Activated effector memory CD4-positive, alpha-beta T cell treated with Interleukin-2 at 50 U/mL for 16 hours (primary cell): ENCODE data around the gene SORCS3.

Source experiments
- DNase-seq: peaks from one replicate; pipeline ENCODE4 v3.0.0-alpha.2; 2020

SORCS3 gene

DNA sequence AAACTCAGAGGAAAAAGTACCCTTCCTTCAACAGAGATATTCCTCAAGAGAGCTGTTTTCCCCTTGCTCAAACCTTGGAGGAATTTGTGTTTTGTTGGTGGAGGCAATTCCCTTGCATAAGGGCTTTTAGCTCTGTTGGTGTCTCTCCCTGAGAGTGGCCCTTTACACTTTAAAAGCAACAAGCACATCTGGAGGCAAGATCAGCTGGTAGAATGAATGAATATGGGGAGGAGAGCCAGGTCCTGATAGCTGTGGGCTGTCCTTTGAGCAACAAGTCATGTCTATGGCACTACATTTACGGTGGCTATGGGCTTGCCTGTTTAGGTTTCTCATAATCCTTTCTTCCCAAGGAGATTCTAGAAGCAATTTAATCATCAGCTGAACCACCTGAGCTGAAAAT, 384.0 kb downstream of the SORCS3 start:
- no peak for DNase-seq

DNA sequence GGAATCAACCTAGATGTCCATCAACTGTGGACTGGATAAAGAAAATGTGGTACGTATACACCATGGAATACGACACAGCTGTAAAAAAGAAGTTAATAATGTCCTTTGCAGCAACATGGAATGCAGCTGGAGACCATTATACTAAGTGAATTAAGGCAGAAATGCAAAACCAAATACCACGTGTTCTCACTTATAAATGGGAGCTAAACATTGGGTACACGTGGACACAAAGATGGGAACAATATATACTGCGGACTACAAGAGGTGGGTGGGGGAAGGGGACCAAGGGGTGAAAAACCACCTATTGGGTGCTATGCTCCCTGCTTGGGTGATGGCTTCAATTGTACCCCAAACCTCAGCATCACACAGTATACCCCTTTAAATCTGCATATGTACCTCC, 385.5 kb downstream of the SORCS3 start:
- no peak for DNase-seq

DNA sequence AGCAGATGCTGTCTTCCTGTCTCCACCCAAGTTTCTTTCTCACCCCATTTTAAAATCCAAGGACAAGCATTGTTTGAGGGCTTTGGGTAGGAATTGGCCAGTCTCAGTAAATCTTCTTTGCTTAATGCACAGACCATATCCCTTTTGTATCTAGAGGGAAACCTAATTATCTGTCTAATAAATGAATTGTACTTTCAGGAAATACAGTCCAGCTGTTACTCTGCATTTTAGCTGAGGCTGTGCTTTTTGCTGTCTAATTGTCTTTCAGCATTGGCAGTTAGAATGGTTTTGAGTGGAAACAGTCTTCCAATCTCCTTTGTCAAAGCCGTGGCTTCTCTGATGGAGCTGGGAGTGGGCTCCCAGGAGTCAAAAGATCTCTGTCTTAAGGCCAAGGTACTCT, 388.2 kb downstream of the SORCS3 start:
- no peak for DNase-seq

DNA sequence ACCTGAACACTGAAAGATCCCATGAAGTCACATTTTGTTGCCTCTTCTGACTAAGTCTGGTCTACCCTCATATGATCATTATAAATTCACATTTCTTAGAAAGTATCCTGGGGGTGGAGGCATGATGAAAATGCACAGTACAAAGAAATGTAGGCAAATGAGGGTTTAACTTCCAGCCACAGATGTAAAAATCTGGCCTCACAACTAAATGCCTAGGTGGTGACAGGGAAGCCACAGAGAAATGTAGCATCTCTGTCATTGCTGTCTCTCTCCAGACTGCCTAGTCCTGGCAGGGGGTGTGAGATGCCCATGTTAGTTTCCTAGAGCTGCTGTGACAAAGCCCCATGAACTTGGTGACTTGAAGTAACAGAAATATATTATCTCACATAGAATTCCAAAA, 395.9 kb downstream of the SORCS3 start:
- DNase-seq, result no peak

DNA sequence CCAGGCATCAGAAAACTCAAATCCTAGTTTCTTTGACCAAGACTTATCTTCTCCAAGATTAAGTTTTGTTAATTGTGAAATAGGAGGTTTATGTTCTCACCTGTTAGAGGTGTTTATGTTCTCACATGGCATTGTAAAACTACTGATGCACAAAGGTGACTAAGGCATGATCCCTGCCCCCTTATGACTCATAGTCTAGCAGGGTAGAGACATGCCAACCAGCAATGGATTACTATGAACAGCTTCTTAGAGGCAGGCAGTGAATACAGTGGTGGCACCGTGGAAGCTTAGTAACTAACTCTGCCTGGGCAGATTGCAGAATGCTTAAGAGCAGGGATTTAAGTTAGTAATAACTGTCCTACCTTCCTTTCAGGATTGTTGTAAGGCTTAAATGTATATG, 400.9 kb downstream of the SORCS3 start:
- no peak for DNase-seq

DNA sequence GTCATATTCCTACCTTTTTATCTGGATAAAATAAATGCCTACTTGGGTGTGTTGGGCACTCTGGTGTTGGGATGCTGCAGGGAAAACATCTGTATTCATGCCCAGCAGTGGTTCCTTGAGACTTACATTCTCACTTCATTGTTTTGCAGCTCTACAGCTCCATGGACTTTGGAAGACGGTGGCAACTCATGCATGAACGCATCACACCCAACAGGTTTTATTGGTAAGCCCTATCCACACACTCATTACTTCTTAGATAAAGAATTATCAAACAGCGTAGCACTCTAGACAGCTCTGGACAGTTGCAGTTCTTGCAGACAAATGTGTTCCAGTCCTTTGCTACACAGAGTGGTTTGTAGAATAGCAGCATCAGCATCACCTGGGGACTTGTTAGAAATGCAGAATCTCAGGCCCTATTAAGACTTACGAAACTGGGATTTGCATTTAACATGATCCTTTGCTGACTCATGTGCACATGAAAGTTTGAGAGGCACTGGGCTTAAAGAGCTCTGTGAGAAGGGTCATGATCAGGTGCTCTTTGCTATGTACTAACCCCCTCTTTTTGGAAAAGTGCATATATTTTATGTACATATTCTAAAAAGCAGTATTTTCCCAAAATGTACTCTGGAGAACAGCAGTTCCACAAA, 401.9 kb downstream of the SORCS3 start:
- DNase-seq, result no peak

DNA sequence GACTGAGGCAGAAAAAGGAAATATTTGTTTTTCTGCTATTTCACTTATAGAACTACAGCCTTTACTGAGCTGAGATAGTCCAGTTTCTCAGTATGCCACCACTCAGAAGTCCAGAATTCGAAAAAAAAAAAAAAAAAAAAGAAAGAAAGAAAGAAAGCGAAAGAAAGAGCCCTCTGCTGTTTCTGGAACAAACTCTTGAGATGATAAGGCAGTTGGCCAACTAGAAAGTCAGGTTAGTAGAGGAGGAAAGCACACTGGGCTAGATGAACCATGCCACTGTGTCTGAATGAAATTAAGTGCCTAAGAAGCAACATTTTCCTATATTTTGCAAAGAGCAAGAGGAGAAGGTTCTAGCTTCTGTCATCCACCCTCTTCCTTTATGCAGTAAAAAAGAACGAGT, 403.8 kb downstream of the SORCS3 start:
- no peak for DNase-seq

DNA sequence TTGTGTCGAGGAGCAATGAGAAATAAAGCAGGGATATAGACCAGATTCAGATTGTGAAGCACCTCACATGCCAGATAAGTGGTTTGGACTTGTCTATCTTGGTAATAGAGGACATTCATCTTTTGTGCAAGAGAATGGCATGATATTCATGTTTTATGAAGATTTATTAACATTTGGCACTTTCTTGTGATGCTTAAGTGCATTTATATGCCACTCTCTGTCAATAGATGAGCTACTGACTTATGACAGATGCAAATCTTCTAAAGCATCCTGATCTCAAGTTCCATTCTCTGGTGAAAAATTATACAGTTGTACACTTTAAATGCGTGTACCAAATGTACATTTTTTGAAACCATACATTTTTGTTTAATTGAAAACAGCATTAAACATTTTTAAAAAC, 415.3 kb downstream of the SORCS3 start:
- DNase-seq, result no peak

DNA sequence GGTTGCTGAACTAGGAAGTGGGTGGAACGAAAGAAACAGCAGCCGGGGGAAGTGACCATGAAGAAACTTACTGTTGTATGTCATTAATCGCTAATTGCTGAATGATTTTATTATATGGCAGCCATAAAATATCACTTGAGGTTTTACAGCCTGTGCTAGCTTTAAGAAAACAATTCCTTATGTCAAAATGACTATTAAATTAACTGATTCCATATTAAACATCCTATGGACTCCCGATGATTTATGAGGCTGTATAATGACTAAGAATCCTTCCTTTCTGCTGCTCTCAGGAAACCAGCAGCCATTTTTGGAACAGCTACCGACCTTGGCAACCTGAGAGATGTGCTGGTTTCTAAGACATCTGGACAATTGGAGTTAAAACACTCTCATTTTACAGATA, 421.9 kb downstream of the SORCS3 start:
- DNase-seq, result no peak

DNA sequence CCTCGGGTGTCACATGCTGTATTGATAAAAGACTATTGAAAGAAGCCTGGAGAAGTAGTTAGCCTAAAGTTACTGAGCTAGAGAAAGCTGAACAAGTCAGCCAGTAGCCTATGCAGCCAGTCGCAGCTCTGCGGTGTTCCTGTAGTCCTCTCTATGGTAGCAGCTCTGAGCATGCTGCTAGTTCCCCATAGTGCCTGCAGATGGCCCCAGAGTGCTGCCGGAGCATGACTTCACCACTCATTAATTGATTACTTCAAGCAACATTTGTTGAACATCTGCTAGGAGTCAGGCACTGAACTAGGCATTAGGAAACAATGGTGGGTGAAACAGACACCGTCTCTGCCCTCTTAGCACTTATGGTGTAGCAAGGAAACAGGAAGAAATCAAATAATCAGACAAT, 422.7 kb downstream of the SORCS3 start:
- no peak for DNase-seq

DNA sequence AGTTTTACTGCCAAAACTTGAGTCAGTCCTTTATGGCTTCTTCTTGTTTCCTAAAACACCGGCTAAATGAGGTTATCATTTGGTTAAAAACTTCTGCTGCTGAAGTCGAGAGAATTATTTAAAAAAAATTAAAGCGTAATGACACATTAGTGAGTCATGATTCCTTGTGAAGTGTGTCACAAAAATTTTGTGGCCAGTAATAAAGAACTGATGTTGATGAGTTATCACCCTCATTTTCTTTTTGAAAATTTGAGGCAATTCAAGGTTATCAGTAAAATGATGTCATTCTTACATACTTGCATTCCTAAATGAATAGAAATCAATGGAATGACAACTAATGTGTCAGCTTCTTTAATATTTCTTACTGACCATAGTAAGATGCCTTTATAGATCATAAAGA, 427.4 kb downstream of the SORCS3 start:
- no peak for DNase-seq

DNA sequence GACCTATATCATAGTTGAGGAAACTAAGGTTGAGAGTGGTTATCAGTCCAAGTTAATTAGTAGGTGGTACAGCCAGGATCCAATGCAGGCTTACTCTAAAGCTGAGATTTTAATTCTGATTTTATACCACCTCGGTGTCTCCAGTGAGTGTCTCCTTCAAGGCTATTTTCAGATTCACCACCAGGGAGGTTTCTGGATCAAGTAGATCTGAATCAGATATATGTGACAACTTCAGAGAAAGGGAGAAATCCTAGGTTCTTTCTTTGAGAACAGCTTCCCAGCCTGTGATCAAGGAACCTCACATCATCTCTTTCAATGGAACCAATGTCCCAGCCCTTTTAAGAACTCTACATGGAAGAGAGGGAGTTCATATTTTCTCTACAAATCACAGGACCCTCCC, 429.2 kb downstream of the SORCS3 start:
- DNase-seq, result no peak

DNA sequence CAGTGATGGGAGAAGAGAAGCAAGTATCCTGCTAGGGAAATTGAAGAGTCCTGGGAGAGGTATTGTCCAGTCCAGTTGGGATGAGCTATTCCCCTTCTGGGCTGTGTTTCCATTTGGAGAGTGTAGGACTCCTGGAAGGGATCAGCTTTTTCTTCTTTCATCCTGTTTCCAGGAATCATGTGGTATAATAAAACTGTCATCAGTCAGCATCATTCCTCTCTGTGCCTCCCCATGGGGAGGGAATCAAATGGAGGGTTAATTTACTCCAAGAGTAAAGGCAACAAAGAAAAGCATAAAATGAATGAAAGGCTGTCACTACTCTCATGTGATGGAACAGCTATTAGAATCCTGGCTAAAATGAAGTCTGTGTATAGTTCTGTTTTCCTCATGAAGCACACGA, 429.9 kb downstream of the SORCS3 start:
- DNase-seq, result no peak

DNA sequence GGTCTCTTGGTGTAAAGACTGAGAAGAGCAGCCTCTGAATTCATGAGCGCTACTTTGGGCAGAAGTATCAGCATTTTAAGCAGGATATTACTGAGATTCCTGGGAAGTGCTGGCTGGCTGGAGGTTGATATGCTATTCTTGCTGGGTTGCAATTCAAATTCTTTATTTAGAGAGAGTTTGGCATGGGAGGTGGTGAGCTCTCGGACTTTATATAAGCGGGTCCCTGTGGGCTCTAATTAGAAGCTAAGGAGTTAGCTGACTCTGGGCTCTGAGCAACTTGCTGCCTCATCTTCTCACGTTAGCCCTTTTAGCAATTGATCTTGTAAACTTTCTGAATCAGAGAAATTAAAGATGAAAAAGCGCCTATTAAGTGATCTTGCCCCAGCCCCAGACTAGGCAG, 430.9 kb downstream of the SORCS3 start:
- no peak for DNase-seq

DNA sequence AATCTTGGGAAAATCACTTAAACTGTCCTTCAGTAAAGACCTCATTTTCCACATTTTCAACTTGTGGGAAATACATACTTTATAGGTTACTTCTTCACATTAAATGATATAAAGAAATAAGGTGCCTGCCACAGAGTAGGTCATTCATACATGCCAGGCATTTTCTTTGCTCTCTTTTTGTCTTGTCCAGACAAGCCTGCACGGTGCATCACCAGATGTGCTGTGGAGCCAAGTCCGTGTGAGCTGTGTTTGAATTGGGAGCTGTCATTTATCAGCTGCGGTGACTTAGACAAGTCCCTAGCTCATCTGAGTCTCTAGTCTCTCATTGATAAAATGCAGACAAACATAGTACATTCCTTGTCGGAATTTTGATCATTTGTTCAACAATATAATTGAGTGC, 432.9 kb downstream of the SORCS3 start:
- DNase-seq, result no peak

DNA sequence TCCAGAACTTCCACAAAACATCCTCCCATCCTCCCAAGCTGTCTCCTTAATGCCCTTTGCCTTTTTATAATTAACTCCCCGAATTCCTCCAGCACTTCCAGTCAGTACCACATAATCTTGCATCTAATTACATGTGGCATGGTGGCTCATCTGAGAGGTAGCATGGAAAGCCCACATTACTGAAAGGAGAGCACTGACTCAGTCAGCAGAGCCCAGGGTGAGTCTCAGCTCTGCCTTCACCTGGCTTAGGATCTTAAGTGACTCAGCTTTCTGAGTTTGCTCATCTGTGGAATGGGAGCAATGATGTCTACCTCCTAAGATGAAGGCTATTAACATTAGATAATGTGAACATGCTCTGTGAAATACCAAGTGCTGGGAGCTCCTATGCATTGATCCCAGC, 433.9 kb downstream of the SORCS3 start:
- DNase-seq, result no peak

DNA sequence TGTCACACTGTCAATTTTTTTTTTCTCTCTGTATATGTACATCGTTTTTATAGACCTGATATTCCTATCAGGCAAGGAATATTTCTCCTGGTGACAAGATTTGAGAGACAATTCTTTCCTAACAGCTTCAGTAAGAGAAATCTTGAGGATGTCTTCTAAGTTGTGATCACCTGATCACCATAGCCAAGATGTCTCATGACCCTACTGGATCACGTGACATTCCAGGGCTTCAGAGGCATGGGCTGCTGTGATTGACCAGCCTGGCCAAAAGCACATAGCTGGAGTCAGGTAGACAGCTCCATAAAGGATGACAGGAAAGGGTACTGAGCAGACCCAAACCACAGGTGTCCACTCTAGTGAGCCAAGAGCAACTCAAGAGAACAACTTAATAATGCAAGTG, 444.9 kb downstream of the SORCS3 start:
- DNase-seq, result no peak

DNA sequence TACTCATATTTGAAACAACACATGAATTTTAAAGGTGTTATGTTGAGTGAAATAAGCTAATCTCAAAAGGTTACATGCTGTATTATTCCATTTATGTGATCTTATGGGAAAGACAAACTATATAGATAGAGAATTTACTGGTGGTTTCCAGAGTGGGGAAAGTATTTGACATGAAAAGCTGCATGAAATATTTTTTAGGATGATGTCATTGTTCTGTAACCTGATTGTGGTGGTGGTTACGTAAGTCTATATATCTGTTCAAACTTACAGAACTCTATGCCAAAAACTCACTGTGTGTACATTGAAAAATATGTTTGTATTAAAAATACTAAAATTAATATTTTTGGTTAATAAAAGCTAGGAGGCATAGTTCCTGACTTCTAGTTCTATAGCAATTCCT, 453.0 kb downstream of the SORCS3 start:
- no peak for DNase-seq

DNA sequence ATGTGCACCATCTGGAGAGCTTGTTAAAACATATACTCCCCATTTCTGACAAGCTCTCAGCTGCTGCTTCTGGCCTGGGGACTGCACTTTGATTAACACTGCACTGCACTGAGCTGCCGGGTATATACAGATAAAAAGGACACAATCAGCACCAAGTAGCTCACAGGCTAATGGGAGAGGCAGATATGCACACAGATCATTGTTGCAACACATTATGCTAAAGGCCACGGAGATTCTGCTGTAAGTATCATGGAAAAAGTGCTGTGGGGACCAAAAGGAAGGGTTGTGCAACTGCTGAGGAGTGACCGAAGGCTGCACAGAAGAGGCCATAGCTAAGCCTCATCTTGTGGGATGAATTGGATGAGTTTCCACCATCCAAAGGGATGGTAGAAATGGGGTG, 455.2 kb downstream of the SORCS3 start:
- no peak for DNase-seq

DNA sequence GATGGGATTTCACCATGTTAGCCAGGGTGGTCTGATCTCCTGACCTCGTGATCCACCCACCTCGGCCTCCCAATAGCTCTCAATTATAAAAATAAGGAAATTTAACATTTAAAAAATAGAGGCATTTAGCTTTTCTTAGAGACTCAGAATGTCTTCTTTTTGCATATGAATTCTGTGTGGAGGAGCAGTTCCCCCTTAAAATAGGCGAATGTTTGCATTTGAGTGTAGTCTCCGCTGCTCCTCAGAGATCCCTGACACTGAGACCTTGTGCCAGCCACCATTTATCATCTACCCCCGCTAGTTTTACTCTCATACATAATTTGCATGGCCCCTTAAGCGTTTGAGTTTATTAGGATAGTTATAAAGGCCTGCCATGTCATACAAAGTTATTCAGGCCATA, 461.9 kb downstream of the SORCS3 start:
- no peak for DNase-seq

DNA sequence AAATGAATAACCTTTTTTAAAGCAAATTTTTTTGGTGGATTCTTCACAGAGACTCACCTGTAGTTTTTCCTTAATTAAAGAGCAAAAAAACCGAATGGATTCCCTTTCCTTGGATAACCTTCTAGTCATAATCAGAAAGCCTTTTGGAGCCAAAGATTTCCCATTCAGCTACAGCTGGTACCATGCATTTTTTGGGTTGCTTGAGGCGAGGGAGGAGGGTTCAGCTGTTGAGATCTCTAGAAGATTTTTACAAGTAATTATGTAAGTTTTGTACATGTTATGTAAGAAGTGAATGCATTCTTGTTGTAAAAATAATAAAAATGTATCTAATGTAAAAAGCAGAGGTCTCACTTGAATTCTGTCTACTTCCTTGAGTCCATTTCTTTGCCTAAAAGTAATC, 463.2 kb downstream of the SORCS3 start:
- no peak for DNase-seq

DNA sequence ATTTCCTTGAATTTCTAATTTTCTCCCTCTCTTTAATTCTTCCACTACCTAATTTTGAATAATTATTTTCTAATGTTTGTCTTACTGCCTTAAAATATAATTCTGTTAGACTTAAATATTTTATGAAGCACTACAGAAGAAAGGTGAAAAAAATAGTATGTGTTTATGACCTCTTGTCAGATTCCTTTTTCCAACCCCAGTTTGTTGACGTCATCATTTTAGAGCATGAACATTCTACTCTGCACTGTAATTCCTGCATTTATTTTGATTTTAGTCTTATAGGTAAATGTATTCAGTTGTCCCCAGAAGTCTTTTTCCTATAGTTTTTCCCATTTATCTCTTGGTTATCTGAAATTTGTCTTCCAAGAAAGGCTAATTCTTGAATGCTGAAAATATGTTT, 468.1 kb downstream of the SORCS3 start:
- no peak for DNase-seq

DNA sequence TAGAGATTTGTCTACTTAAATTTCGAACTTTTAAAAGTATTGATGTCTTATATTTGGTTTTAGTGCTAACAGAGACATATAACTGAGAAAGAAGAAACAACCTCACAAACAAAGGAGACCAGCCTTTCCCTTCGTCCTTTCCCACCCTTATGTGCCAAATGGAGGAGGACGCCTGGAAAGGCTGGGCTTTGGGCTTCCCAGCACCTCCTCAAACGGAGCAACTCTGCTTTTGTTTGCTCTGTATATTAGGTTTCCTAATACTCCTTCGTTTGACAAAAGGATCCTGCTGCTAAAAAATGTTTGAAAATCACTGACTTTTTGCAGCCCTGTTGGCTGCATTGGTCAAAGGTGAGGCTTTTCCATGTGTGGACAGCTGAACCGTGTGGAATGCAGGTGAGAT, 471.8 kb downstream of the SORCS3 start:
- DNase-seq, result no peak

DNA sequence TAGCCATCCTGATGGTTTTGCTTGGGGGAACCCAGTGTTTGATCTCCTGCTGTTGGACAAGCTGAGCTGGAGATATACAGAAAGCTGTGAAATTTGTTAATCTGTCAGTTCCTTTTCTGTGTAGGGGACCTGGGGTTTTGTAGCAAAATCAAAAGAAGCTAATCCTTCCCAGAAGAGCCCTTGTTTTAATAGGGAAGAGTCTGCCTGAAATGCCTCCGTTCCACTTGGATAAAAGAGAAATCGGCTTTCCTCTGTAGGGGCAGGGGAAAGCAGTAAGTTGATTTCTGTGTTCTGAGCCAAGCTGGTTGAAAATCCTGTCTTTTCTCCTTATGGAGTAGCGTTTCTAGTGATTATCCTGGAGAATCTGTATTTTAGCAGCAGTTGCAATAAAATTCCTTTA, 472.6 kb downstream of the SORCS3 start:
- DNase-seq, result no peak

DNA sequence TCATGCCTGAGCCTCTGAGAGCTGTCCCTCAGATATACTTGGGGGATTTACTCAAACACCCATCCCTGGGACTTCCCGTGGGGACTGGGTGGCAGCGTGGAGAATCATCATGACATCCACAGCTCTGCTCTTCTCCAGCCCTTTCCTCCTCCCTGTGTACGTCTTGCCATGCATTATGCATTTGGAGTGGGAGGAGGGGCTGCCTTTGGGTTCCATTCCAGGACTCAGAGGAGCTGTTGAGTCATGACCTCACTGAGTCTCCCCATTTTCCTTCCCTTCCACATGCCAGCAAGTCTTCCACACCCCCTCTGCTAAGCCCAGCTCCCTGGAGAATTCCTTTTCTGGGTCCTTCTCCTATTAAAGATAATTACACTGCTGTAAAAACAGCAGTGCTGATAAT, 480.7 kb downstream of the SORCS3 start:
- no peak for DNase-seq

DNA sequence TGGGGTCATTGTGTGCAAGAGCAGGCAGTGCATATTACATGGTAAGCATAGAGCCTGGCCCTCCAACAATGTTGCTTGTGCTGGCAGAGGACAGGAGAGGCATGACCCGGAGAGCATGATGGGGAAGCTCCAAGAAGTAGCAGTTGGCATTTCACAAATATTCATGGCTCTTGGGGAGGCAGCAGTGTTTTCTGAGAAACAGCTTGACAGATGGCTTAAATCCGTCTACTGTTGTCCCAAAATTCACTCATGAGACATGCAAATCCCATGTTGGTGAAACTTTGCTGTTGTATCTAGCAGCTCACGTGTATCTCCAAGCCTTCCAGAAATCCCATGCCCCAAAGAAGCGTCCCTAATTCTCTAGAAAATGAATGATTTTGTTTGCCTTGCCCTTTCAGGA, 487.0 kb downstream of the SORCS3 start:
- no peak for DNase-seq
